GM12878 (cell line): ENCODE data around the gene MIA3. TPM values are rescaled to one million over a fixed set of nuclear protein-coding genes. Genes with fewer than 3 reads are reported as not detected.

Experiments
- ATAC-seq: fragments of 200-7000 bp; cut with Tn5 transposase; 3 replicates; pipeline ENCODE4 v1.9.1; 2020; ENCODE audit warnings: mild to moderate bottlenecking, moderate library complexity
- BruUV-seq: library from RNA; stranded (reverse); fragments of 400-500 nt; replicated peaks from 2 replicates; lab custom pipeline; 2021; lab: Mats Ljungman, UMichigan
- CTCF ChIA-PET: fragments of 300-600 bp; sonication (Branson Sonifier 250); formaldehyde crosslinking; extraction: SDS; loops from one replicate; lab custom pipeline; 2021; ENCODE audit warnings: inconsistent platforms; lab: Yijun Ruan, JAX
- POLR2A ChIA-PET: fragments of 350-600 bp; formaldehyde crosslinking; extraction: SDS; loops from one replicate; lab custom pipeline; 2021; ENCODE audit warnings: inconsistent platforms; lab: Charles Lee
- RAD21 ChIA-PET: fragments of 300-600 bp; sonication (Branson Sonifier 250); formaldehyde crosslinking; loops from one replicate; lab custom pipeline; 2023; ENCODE audit warnings: antibody characterized with exemption; ENCODE audit not compliant: unreplicated experiment; lab: Charles Lee
- SMC1A ChIA-PET: fragments of 300-600 bp; sonication (Branson Sonifier 250); formaldehyde crosslinking; loops from one replicate; lab custom pipeline; 2023; ENCODE audit not compliant: unreplicated experiment, uncharacterized antibody; lab: Charles Lee
- DNase-seq: peaks from one replicate; pipeline ENCODE4 v3.0.0-alpha.2; 2011; ENCODE audit warnings: low read depth, low spot score
- FAIRE-seq: peaks from 3 replicates; lab custom pipeline; 2011; peaks lifted over from hg19 to GRCh38; lab: Jason Lieb, UNC
- H2AFZ ChIP-seq: 2 replicates; pipeline ENCODE4 v1.6.0; 2011; ENCODE audit warnings: low read depth, low read length, control low read depth; ENCODE audit not compliant: control insufficient read depth
- H3K27ac ChIP-seq: 2 replicates; pipeline ENCODE4 v1.5.1; 2011; ENCODE audit warnings: control low read depth; ENCODE audit not compliant: control insufficient read depth, insufficient read depth
- H3K27me3 ChIP-seq, 2 experiments: replicated peaks in 1 of 2; 2 replicates each; pipeline versions ENCODE4 v1.6.0 to v1.6.1; 2011; ENCODE audit warnings: low read length in 1 of 2; ENCODE audit not compliant: control insufficient read depth in 2 of 2, insufficient read depth in 2 of 2
- H3K36me3 ChIP-seq, 2 experiments: 2 replicates each; pipeline ENCODE4 v1.5.1; 2011; ENCODE audit warnings: low read length in 1 of 2; ENCODE audit not compliant: control insufficient read depth in 2 of 2, insufficient read depth in 2 of 2
- H3K4me1 ChIP-seq: 2 replicates; pipeline ENCODE4 v1.6.1; 2011; ENCODE audit warnings: mild to moderate bottlenecking, low read length, moderate library complexity, mixed read lengths; ENCODE audit not compliant: control insufficient read depth, insufficient read depth
- H3K4me2 ChIP-seq: 2 replicates; pipeline ENCODE4 v1.6.0; 2011; ENCODE audit warnings: control low read depth; ENCODE audit not compliant: control insufficient read depth, insufficient read depth
- H3K4me3 ChIP-seq: fragments of 200-600 bp; sonication (generic); 2 replicates; pipeline ENCODE4 v1.5.1; 2016
- H3K79me2 ChIP-seq: 2 replicates; pipeline ENCODE4 v1.6.0; 2011; ENCODE audit warnings: low read length; ENCODE audit not compliant: control insufficient read depth, insufficient read depth
- H3K9ac ChIP-seq: 2 replicates; pipeline ENCODE4 v1.8.0; 2011; ENCODE audit warnings: low read length, control low read depth, mixed read lengths; ENCODE audit not compliant: control insufficient read depth, insufficient read depth
- H3K9me3 ChIP-seq: replicated peaks from 3 replicates; pipeline ENCODE4 v1.5.1; 2011; ENCODE audit warnings: mild to moderate bottlenecking, low read length; ENCODE audit not compliant: control insufficient read depth, insufficient read depth
- H4K20me1 ChIP-seq: 2 replicates; pipeline ENCODE4 v1.6.0; 2011; ENCODE audit not compliant: control insufficient read depth, insufficient read depth
- BMI1 ChIP-seq: fragments of 450-650 bp; IDR thresholded peaks from 2 replicates; pipeline ENCODE4 v1.6.1; 2016; ENCODE audit warnings: mild to moderate bottlenecking, moderate library complexity, borderline replicate concordance
- CHD2 ChIP-seq: IDR thresholded peaks from 2 replicates; pipeline ENCODE4 v1.6.1; 2011; ENCODE audit warnings: low read depth, low read length, improper control_type of control experiment, borderline replicate concordance
- ESRRA ChIP-seq: IDR thresholded peaks from 2 replicates; pipeline ENCODE4 v1.6.1; 2012; ENCODE audit warnings: mild to moderate bottlenecking, low read length, improper control_type of control experiment
- FOXK2 ChIP-seq: fragments of 450-650 bp; IDR thresholded peaks from 2 replicates; pipeline ENCODE4 v1.6.1; 2017; ENCODE audit warnings: mild to moderate bottlenecking, moderate library complexity
- GABPA ChIP-seq: IDR thresholded peaks from 2 replicates; pipeline ENCODE4 v1.6.1; 2014; ENCODE audit warnings: antibody characterized with exemption, low read depth, mild to moderate bottlenecking, inconsistent platforms
- MEF2B ChIP-seq: fragments of 450-650 bp; IDR thresholded peaks from 2 replicates; pipeline ENCODE4 v1.6.1; 2018; ENCODE audit warnings: mild to moderate bottlenecking, moderate library complexity; ENCODE audit not compliant: partially characterized antibody, poor library complexity, severe bottlenecking
- NBN ChIP-seq: fragments of 450-650 bp; IDR thresholded peaks from 2 replicates; pipeline ENCODE4 v1.6.1; 2016
- RBBP5 ChIP-seq: fragments of 200-600 bp; sonication (generic); conservative IDR thresholded peaks from 2 replicates; pipeline ENCODE4 v1.6.1; 2016
- RELA ChIP-seq: fragments of 450-650 bp; IDR thresholded peaks from 2 replicates; pipeline ENCODE4 v1.8.0; 2014; ENCODE audit warnings: borderline replicate concordance; ENCODE audit not compliant: partially characterized antibody
- RFX5 ChIP-seq: IDR thresholded peaks from 2 replicates; pipeline ENCODE4 v1.6.1; 2011; ENCODE audit warnings: low read depth, low read length, improper control_type of control experiment
- STAT3 ChIP-seq: IDR thresholded peaks from 2 replicates; pipeline ENCODE4 v1.6.1; 2011; ENCODE audit warnings: low read depth, low read length, improper control_type of control experiment
- TBL1XR1 ChIP-seq: IDR thresholded peaks from 2 replicates; pipeline ENCODE4 v1.6.1; 2012; ENCODE audit warnings: low read depth, low read length, improper control_type of control experiment
- TCF12 ChIP-seq: IDR thresholded peaks from 2 replicates; pipeline ENCODE4 v1.6.1; 2011; ENCODE audit warnings: low read depth, mild to moderate bottlenecking, low read length
- ZBED1 ChIP-seq: IDR thresholded peaks from 2 replicates; pipeline ENCODE4 v1.6.1; 2016; ENCODE audit warnings: borderline replicate concordance
- WGBS: methylation state at CpG from one replicate; pipeline ENCODE4 v1.1.6; 2016; ENCODE audit warnings: low lambda C conversion rate; ENCODE audit not compliant: insufficient replicate concordance, insufficient coverage; ENCODE audit errors: missing lambda C conversion rate; 5-methylcytosine and 5-hydroxymethylcytosine counted together
- in situ Hi-C: fragments of 300-500 bp; cut with MboI; formaldehyde crosslinking; loops from 9 replicates; pipeline ENCODE4 v1.14.3; 2018; ENCODE audit warnings: mixed read lengths
- intact Hi-C: fragments of 100-400 bp; cut with micrococcal nuclease; formaldehyde crosslinking; loops from one replicate; pipeline ENCODE4 v1.14.2; 2022; ENCODE audit not compliant: unreplicated experiment
- polyA plus RNA-seq, 11 experiments: library from polyadenylated mRNA; depleted of rRNA in 4 of 11; unstranded in 6 of 11; stranded (reverse) in 5 of 11; fragments of >200 nt; fragmentation: Nextera tagmentation in 4 of 11; fragmentation: Illumina TruSeq in 1 of 11; extraction: Ambion mirVana in 4 of 11; extraction: Trizol in 1 of 11; gene quantifications; 1 replicate in 1 of 11; 2 replicates in 10 of 11; pipeline versions ENCODE4 v1.2.1 to v1.2.3, GENCODE V29; 2011 to 2016; ENCODE audit warnings: inconsistent platforms in 2 of 11, missing spikeins in 2 of 11, low read depth in 1 of 11
- total RNA-seq, 4 experiments: library from RNA; depleted of rRNA in 3 of 4; stranded (reverse); fragments of >200 nt in 3 of 4; fragmentation: Illumina TruSeq in 1 of 4; extraction: Trizol in 1 of 4; gene quantifications; 2 replicates each; pipeline versions ENCODE4 v1.2.1 to v1.2.3, GENCODE V29; 2013 to 2021
- TF ChIP-seq, protein P1 (sequence below): fragments of 450-650 bp; formaldehyde crosslinking; IDR thresholded peaks from 2 replicates; pipeline ENCODE4 v1.4.0; 2020; ENCODE audit warnings: mild to moderate bottlenecking, moderate library complexity
- TF ChIP-seq, protein P2 (sequence below): fragments of 450-650 bp; IDR thresholded peaks from 2 replicates; pipeline ENCODE4 v1.6.1; 2017; ENCODE audit warnings: borderline replicate concordance
- TF ChIP-seq, protein P3 (sequence below): fragments of 150-350 bp; IDR thresholded peaks from 2 replicates; pipeline ENCODE4 v1.6.1; 2016; ENCODE audit warnings: low read depth, low read length

The MIA3 gene
- total and polyA plus RNA-seq, 10 of the 15 experiments (the other 5 are each of a cell fraction or from before 2014, with no cell fraction given), result 12.9 to 50.8 (median 30.3) TPM

DNA sequence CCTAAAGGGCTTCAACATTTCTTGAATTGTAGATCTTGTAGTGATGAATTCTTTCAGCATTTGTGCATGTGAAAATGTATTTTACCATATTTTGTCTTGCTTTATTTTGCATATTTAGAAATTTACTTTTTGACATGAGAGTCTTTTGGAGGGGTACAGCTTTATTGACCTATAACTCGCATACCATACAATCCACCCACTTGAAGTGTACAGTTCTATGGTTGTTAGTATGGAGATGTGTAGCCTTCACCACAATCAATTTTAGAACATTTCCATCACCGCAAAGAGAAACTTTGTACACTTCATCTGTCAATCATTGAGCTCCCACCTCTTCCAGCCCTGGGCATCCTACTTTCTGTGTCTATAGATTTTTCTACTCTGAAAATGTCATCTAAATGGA lies 7.2 kb upstream of the MIA3 start (continued):
- TF ChIP-seq TBL1XR1, result no peak
- TF ChIP-seq RBBP5, result no peak
- TF ChIP-seq TCF12, result no peak
- no peak for TF ChIP-seq STAT3
- TF ChIP-seq, all 136 proteins: peak for 0

DNA sequence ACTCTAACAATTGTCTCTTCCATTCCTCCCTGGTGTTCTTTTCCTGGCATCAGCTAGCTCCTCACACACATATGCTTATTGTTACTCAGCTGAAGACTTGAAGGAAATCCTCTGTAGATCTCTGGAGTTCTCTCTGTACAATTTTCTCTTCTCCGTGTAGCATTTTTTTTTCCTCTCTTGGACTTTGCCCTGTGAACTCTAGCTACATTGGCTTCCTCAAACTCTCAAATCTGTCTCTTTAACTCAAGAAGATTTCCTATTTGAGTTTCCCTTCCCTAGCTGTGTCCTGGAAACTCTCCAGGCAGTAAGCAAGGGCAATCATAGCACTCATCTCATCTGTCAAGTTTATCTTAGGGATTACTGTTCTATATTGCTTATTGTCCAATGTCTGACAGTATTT lies 4.3 kb upstream of the MIA3 start:
- intact Hi-C loops (no loop called here), in situ Hi-C loops (no loop called here)
- CTCF ChIA-PET, result interaction anchor here (4.3 kb wide), 1 partner anchor 20 kb away, joined by 22 read pairs; no protein-coding TSS in a partner anchor
- TF ChIP-seq BMI1 (no peak), GABPA (no peak), NBN (no peak), ESRRA (no peak), MEF2B (no peak), FOXK2 (no peak), CHD2 (no peak), ZBED1 (no peak), RFX5 (no peak), RELA (no peak)
- TF ChIP-seq, protein P1, sequence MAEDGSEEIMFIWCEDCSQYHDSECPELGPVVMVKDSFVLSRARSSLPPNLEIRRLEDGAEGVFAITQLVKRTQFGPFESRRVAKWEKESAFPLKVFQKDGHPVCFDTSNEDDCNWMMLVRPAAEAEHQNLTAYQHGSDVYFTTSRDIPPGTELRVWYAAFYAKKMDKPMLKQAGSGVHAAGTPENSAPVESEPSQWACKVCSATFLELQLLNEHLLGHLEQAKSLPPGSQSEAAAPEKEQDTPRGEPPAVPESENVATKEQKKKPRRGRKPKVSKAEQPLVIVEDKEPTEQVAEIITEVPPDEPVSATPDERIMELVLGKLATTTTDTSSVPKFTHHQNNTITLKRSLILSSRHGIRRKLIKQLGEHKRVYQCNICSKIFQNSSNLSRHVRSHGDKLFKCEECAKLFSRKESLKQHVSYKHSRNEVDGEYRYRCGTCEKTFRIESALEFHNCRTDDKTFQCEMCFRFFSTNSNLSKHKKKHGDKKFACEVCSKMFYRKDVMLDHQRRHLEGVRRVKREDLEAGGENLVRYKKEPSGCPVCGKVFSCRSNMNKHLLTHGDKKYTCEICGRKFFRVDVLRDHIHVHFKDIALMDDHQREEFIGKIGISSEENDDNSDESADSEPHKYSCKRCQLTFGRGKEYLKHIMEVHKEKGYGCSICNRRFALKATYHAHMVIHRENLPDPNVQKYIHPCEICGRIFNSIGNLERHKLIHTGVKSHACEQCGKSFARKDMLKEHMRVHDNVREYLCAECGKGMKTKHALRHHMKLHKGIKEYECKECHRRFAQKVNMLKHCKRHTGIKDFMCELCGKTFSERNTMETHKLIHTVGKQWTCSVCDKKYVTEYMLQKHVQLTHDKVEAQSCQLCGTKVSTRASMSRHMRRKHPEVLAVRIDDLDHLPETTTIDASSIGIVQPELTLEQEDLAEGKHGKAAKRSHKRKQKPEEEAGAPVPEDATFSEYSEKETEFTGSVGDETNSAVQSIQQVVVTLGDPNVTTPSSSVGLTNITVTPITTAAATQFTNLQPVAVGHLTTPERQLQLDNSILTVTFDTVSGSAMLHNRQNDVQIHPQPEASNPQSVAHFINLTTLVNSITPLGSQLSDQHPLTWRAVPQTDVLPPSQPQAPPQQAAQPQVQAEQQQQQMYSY (CRISPR knock-in tag), result no peak
- TF ChIP-seq, protein P2, sequence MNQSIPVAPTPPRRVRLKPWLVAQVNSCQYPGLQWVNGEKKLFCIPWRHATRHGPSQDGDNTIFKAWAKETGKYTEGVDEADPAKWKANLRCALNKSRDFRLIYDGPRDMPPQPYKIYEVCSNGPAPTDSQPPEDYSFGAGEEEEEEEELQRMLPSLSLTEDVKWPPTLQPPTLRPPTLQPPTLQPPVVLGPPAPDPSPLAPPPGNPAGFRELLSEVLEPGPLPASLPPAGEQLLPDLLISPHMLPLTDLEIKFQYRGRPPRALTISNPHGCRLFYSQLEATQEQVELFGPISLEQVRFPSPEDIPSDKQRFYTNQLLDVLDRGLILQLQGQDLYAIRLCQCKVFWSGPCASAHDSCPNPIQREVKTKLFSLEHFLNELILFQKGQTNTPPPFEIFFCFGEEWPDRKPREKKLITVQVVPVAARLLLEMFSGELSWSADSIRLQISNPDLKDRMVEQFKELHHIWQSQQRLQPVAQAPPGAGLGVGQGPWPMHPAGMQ, result no peak
- TF ChIP-seq, protein P3, sequence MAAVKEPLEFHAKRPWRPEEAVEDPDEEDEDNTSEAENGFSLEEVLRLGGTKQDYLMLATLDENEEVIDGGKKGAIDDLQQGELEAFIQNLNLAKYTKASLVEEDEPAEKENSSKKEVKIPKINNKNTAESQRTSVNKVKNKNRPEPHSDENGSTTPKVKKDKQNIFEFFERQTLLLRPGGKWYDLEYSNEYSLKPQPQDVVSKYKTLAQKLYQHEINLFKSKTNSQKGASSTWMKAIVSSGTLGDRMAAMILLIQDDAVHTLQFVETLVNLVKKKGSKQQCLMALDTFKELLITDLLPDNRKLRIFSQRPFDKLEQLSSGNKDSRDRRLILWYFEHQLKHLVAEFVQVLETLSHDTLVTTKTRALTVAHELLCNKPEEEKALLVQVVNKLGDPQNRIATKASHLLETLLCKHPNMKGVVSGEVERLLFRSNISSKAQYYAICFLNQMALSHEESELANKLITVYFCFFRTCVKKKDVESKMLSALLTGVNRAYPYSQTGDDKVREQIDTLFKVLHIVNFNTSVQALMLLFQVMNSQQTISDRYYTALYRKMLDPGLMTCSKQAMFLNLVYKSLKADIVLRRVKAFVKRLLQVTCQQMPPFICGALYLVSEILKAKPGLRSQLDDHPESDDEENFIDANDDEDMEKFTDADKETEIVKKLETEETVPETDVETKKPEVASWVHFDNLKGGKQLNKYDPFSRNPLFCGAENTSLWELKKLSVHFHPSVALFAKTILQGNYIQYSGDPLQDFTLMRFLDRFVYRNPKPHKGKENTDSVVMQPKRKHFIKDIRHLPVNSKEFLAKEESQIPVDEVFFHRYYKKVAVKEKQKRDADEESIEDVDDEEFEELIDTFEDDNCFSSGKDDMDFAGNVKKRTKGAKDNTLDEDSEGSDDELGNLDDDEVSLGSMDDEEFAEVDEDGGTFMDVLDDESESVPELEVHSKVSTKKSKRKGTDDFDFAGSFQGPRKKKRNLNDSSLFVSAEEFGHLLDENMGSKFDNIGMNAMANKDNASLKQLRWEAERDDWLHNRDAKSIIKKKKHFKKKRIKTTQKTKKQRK, result no peak

More for the DNA sequence above, 4.3 kb upstream of the MIA3 start:
- ChIA-PET POLR2A (no interaction called here), RAD21 (no interaction called here), SMC1A (interaction anchor here (1.0 to 1.2 kb wide), 2 partner anchors 22 to 32 kb away, joined by 3 read pairs; no protein-coding TSS in a partner anchor)
- Histone ChIP-seq H2AFZ (no peak overlapping the region), H3K27ac (no peak overlapping the region), H3K4me3 (no peak overlapping the region), H3K9me3 (no peaks in the 10 kb centered on the region; the same call in 2 of the 3 replicates), H3K27me3 (no peaks in the 10 kb centered on the region; a peak in 1 of 4 replicates), H3K79me2 (no peaks in the 10 kb centered on the region; the same call in 1 of the 2 replicates), H3K4me1 (peaks cover 4% of the 10 kb centered on the region; the same call in 1 of the 2 replicates), H3K36me3 (no peaks in the 10 kb centered on the region), H4K20me1 (no peaks in the 10 kb centered on the region), H3K4me2 (no peak overlapping the region), H3K9ac (no peak overlapping the region)
- BruUV-seq, result no TSS peak
- no peak for ATAC-seq
- 100% methylated on average over 1 of the region's 1 CpG for WGBS
- no peak for DNase-seq
- no peak for FAIRE-seq
